Suprapubic skin (tissue), 4 donors: ENCODE data around the gene NT5C3B.

ENCODE experiments used
- CTCF ChIP-seq, 2 donors: fragments of 200-600 bp in 1 of 2; fragments of 450-650 bp in 1 of 2; sonication (generic) in 1 of 2; IDR thresholded peaks; one replicate each; pipeline ENCODE4 v1.5.1; 2016 to 2019; ENCODE audit warnings: antibody characterized with exemption in 2 of 2, mild to moderate bottlenecking in 1 of 2, moderate library complexity in 1 of 2
- POLR2A ChIP-seq, 2 donors: fragments of 450-650 bp; IDR thresholded peaks; one replicate each; pipeline ENCODE4 v1.6.1; 2017; ENCODE audit warnings: antibody characterized with exemption in 2 of 2, mild to moderate bottlenecking in 2 of 2, moderate library complexity in 2 of 2
- POLR2AphosphoS5 ChIP-seq, 3 donors: sonication (generic); formaldehyde crosslinking; IDR thresholded peaks; one replicate each; pipeline ENCODE4 v1.6.1; 2017; ENCODE audit warnings: antibody characterized with exemption in 3 of 3

- TF ChIP-seq CTCF (IDR thresholded peaks at IDR 0.05), result no peak
- TF ChIP-seq POLR2A (IDR thresholded peaks at IDR 0.05), result no peak
- no peak for TF ChIP-seq POLR2AphosphoS5 (IDR thresholded peaks at IDR 0.05)
Observed at GRCh38 chr17:41871789-41872188, 35.8 kb upstream of the NT5C3B start.
